ENCODE measurements around the gene MLF2.

MLF2 gene

DNA sequence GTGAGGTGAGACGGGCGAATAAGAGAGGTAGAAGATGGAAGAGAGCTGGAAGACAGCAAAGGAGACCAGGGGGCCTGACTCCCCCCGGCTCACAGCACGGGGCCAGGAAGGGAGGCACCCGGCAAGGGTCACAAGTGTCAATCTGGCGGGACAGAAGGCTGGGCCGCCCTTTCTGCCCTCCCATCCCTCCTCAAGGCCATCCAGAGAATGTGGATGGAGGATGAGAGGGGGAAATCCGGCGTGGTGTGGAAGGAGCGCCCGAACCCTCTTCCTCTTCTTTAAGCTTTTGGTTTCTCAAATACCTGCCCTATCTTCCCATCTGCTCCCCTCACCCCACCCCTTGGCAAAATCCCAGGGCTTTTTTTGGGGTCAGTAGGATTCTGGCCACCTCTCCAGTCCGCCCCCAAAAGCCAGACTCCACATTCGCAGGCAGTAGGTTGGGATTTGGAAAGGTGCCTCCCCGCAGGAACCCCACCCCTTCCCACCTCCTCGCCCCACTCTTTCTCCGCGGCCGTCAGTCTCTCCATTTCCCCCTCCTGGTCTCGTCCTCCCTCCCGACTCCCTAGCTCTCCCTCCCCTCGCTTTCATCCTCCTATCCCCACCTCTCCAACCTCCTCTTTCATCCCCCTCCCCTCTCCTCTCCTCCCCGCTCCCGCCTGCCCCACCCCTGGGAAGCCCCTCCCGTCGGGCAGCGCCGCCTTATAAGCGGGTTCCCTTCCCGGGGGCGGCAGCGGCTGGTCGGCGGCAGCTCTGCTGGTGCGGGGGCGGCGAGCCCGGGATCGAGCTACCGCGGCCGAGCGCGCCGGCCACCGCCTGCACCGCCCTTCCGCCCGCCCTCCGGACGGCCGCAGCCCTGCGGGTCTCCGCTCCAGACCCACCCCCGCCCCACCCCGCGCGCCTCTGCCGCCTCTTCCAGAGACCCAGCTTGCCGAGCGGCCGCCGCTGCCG, 13.0 kb upstream of the MLF2 start, which contains the start of gene PTMS:
Gene PTMS, plus strand, starts transcription at position 730 of the 948 bp plus-strand sequence. CDS start 343 bp downstream, outside the sequence.
- Histone ChIP-seq H3K4me1 (peaks cover 0 to 54% (median 36%) of the 10 kb centered on the region in 4 donors), H3K9me3 (no peaks in the 10 kb centered on the region), H3K36me3 (peaks cover 16 to 19% (median 18%) of the 10 kb centered on the region in 3 donors), H3K27me3 (no peaks in the 10 kb centered on the region), H3K4me3 (peak within 1 kb of the TSS; percentile 85 to 93), H3K27ac (peak within 1 kb of the TSS; percentile 85 to 97)
- DNase-seq, result peak; percentile 76 to 94
- intact Hi-C loops (cut with DNase I; ENCODE audit: low total_unique reads), result loop anchor here (2.0 kb wide), 1 partner anchor 13 kb away; the partner anchor contains the start of gene MLF2
- TF ChIP-seq, protein P1, sequence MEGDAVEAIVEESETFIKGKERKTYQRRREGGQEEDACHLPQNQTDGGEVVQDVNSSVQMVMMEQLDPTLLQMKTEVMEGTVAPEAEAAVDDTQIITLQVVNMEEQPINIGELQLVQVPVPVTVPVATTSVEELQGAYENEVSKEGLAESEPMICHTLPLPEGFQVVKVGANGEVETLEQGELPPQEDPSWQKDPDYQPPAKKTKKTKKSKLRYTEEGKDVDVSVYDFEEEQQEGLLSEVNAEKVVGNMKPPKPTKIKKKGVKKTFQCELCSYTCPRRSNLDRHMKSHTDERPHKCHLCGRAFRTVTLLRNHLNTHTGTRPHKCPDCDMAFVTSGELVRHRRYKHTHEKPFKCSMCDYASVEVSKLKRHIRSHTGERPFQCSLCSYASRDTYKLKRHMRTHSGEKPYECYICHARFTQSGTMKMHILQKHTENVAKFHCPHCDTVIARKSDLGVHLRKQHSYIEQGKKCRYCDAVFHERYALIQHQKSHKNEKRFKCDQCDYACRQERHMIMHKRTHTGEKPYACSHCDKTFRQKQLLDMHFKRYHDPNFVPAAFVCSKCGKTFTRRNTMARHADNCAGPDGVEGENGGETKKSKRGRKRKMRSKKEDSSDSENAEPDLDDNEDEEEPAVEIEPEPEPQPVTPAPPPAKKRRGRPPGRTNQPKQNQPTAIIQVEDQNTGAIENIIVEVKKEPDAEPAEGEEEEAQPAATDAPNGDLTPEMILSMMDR (IDR thresholded peaks at IDR 0.05), result no peak

DNA sequence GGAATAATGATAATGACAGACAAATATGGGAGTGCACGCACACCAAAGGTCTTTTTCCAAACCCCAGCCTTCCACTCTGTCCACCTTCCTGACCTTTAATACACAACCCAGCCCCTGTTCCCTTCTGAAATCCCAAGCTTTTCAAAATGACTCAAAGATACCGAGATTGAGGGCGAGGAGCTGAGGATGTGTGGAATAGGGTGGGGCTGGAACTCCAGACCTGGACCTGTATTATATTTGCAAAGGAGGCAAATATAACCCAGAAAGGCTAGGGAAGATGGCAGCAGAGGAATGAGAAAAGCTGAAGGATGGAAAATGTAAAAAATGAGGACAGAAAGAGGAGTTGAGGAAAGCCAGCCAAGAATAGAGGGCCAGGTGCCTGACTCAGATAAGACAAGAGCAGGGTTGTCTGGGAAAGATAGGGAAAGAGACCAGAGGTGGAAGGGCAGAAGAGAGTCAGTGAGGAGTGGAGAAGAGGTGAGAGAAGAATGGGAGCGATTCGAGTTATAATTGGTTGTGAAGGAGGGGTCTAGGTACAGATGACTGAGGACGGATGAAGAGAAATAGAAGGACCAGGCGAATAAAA, 12.2 kb upstream of the MLF2 start:
- intact Hi-C loops (cut with DNase I; ENCODE audit: low total_unique reads), result no loop called here

DNA sequence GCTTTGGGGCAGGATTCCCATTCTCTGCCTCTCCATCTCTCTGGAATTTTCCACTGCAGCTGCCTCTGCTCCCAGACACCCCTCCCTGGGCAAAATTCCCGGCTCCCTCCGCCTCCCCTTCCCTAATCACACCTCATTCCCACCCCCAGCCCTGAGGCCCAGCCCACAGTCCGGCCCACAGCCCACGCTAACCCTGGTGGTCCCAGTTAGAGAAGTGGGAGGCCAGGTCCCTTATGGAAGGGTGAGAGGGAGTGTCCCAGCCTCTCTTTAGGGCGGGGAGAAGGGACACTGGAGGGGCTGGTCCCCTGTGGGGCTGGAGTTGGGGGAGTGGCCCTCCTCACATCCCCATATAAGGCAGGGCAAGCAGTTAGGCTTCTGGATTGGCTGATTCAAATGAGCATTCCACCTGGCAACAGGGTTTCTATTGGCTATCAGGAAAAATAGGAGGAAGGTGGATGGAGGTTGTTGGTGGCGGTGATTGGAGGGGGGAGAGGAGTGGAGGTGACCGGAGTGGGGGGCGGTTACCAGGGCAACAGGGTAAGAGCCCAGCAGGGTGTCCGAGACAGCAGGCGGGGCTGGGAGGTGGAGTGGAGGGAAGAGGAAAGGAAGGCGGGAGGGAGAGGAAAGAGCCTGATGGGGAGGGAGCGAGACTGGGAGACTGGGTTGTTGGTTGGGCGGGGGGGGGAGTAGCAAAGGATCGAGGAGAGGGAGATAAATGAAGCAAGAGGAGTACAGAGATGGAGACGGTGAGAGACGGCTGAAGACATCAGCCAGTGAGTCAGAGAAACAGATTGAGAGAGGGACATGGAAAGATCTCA, 11.3 kb upstream of the MLF2 start:
- H3K4me3 ChIP-seq, result peak overlapping the region; percentile 85 to 93
- intact Hi-C loops (cut with DNase I; ENCODE audit: low total_unique reads), result no loop called here

More for the DNA sequence above, 12.2 kb upstream of the MLF2 start:
- Histone ChIP-seq H3K4me3 (peak overlapping the region; percentile 85 to 93), H3K9me3 (no peaks in the 10 kb centered on the region), H3K27ac (peak overlapping the region; percentile 85 to 97), H3K27me3 (no peaks in the 10 kb centered on the region), H3K36me3 (peaks cover 8 to 12% (median 10%) of the 10 kb centered on the region in 3 donors), H3K4me1 (peaks cover 0 to 50% (median 35%) of the 10 kb centered on the region in 4 donors)
- DNase-seq, result no peak
- TF ChIP-seq, protein P1 (IDR thresholded peaks at IDR 0.05), result no peak

DNA sequence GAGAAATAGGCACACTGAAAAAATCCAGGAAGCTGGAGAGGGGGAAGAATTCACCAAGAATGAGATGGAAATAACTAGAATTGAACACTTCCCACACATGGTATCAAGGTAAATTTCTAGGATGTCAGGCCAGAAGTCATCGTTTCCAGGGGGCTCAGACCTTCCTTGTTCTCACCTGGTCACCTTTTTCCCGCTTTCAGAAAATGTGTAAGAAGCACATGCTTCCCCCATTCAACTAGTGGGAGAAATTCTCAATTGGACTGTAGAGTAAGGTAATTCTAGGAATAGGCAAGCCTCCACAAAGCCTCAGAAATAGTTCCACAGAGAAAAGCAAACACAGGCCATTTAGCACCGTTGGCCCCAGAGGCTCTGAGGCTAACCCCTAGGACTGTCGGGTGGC, 10.4 kb upstream of the MLF2 start:
- intact Hi-C loops (cut with DNase I; ENCODE audit: low total_unique reads), result no loop called here
- no peak for DNase-seq
- H3K4me3 ChIP-seq, result peak overlapping the region; percentile 17 to 85
- peak overlapping the region; percentile 85 to 97 for H3K27ac ChIP-seq
- no peaks in the 10 kb centered on the region for H3K9me3 ChIP-seq
- H3K27me3 ChIP-seq, result no peaks in the 10 kb centered on the region
- peaks cover 0 to 33% (median 22%) of the 10 kb centered on the region in 4 donors for H3K4me1 ChIP-seq
- TF ChIP-seq, protein P1 (IDR thresholded peaks at IDR 0.05), result no peak
- H3K36me3 ChIP-seq, result no peaks in the 10 kb centered on the region

More for the DNA sequence above, 11.3 kb upstream of the MLF2 start:
- H3K27me3 ChIP-seq, result no peaks in the 10 kb centered on the region
- peak overlapping the region; percentile 85 to 97 for H3K27ac ChIP-seq
- peaks cover 0 to 42% (median 30%) of the 10 kb centered on the region in 4 donors for H3K4me1 ChIP-seq
- no peaks in the 10 kb centered on the region for H3K9me3 ChIP-seq
- DNase-seq, result peak; percentile 96 to 99
- peaks cover 0 to 3% (median 1%) of the 10 kb centered on the region in 3 donors for H3K36me3 ChIP-seq
- TF ChIP-seq, protein P1 (IDR thresholded peaks at IDR 0.05), result no peak

DNA sequence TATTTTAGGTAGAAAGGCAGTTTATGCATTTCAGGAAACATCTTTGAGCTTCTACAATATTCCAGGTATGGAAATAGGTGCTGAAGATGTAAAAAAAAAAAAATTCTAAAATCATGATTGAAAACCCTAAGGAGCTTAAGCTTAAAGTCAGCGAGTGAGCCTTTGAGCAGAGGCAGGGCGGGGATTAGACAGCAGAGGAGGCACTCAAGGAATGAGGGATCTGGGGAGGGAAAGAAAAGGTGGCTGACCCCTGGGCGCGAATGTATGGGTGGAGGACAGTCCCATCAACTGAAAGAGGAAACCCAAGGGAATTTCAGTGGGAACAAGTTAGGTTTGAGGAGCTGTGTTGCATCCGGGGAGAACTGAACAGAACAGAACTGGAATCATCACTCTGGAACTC, 6.8 kb upstream of the MLF2 start:
- no peaks in the 10 kb centered on the region for H3K9me3 ChIP-seq
- intact Hi-C loops (cut with DNase I; ENCODE audit: low total_unique reads), result no loop called here

More for the DNA sequence above, 6.8 kb upstream of the MLF2 start:
- H3K36me3 ChIP-seq, result no peaks in the 10 kb centered on the region
- no peak for DNase-seq
- H3K27me3 ChIP-seq, result no peaks in the 10 kb centered on the region
- H3K4me1 ChIP-seq, result peaks cover 0 to 17% (median 5%) of the 10 kb centered on the region in 4 donors
- no peak overlapping the region for H3K4me3 ChIP-seq
- TF ChIP-seq, protein P1 (IDR thresholded peaks at IDR 0.05), result no peak
- no peak overlapping the region for H3K27ac ChIP-seq
